ENCODE results near the gene RAB8A. TPM values are rescaled to one million over a fixed set of nuclear protein-coding genes. Genes with fewer than 3 reads are reported as not detected.

RAB8A gene
- total RNA-seq, 5 donors from 2014 or later (not counting 1 experiment from before 2014, with no cell fraction given) = 67.0 to 84.5 (median 71.7) TPM

DNA sequence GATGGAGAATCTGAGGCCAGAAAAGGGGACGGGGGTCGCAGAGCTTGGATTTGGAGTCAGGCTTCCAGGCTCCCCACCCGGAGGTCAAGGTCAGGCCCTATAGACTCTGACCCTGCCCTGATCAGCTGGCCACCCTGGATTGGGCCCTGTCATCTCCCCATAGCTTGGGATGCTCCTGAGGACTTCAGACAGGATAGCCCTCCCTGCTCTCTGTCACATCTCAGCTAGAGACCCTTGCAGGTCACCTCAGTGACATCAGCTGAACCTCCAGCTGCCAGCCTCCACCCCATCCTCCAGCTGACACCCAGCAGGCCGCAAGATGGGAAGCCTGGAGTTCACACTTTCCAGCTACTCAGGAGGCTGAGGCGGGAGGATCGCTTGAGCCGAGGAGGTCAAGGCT is 38.2 kb upstream of the RAB8A start:
- Histone ChIP-seq H3K27ac (ENCODE audit: low read length) (peak overlapping the region; percentile 51), H3K4me1 (ENCODE audit: control insufficient read depth in 1 of 2, extremely low read depth in 1 of 2, insufficient read depth in 2 of 2, low read length in 2 of 2) (peaks cover 38 to 73% of the 10 kb centered on the region in 2 experiments), H3K36me3 (ENCODE audit: control insufficient read depth in 2 of 2, extremely low read depth in 1 of 2, insufficient read depth in 1 of 2, low read length in 1 of 2) (no peaks in the 10 kb centered on the region), H3K9me3 (no peaks in the 10 kb centered on the region), H3K4me3 (ENCODE audit: control insufficient read depth in 1 of 2, extremely low read depth in 1 of 2, low read length in 1 of 2) (no peak overlapping the region), H3K27me3 (replicated peaks in 1 of 2; ENCODE audit: control insufficient read depth in 2 of 2, extremely low read depth in 1 of 2, insufficient read depth in 2 of 2, low read length in 1 of 2) (no peaks in the 10 kb centered on the region)
- peak overlapping the region; percentile 93 to 95 for H3K27ac Mint-ChIP-seq
- H3K4me1 Mint-ChIP-seq = peaks cover 49 to 54% (median 54%) of the 10 kb centered on the region in 3 donors
- 88% methylated on average over 3 of the region's 7 CpGs for WGBS (ENCODE audit: insufficient coverage)
- no peak for DNase-seq
- CTCF ChIA-PET = interaction anchor here in 1 of 2 donors (1.0 to 1.4 kb wide), 2 partner anchors 11 to 12 kb away, joined by 6 to 9 read pairs; no protein-coding TSS in a partner anchor
- no peaks in the 10 kb centered on the region for H3K36me3 Mint-ChIP-seq
- POLR2A ChIA-PET = no interaction called here
- H3K27me3 Mint-ChIP-seq = no peaks in the 10 kb centered on the region
- peak overlapping the region in 1 of 3 donors; percentile 95 for H3K4me3 Mint-ChIP-seq
- ATAC-seq (replicated peaks in 1 of 4) = no peak
- no peaks in the 10 kb centered on the region for H3K9me3 Mint-ChIP-seq

GRCh38 chr19:16073988-16074387 is 37.7 kb upstream of the RAB8A start:
- ChIA-PET POLR2A (no interaction called here), CTCF (interaction anchor here (0.6 to 1.4 kb wide), 3 partner anchors 11 to 288 kb away, joined by 6 to 10 read pairs (median 9); no protein-coding TSS in a partner anchor)
- ATAC-seq (replicated peaks in 1 of 4) (peak in 1 of 4 experiments; percentile 18), DNase-seq (peak in 19 of 35 experiments; percentile 20 to 65 (median 36))
- peak overlapping the region; percentile 17 to 95 (median 28) for H3K4me3 Mint-ChIP-seq
- Histone ChIP-seq H3K27me3 (replicated peaks in 1 of 2; ENCODE audit: control insufficient read depth in 2 of 2, extremely low read depth in 1 of 2, insufficient read depth in 2 of 2, low read length in 1 of 2) (no peaks in the 10 kb centered on the region), H3K36me3 (ENCODE audit: control insufficient read depth in 2 of 2, extremely low read depth in 1 of 2, insufficient read depth in 1 of 2, low read length in 1 of 2) (no peaks in the 10 kb centered on the region), H3K9me3 (no peaks in the 10 kb centered on the region), H3K27ac (ENCODE audit: low read length) (peak overlapping the region; percentile 51), H3K4me1 (ENCODE audit: control insufficient read depth in 1 of 2, extremely low read depth in 1 of 2, insufficient read depth in 2 of 2, low read length in 2 of 2) (peaks cover 39 to 76% of the 10 kb centered on the region in 2 experiments), H3K4me3 (ENCODE audit: control insufficient read depth in 1 of 2, extremely low read depth in 1 of 2, low read length in 1 of 2) (no peak overlapping the region)
- WGBS (ENCODE audit: insufficient coverage) = 89% methylated on average over 1 of the region's 3 CpGs
- no peaks in the 10 kb centered on the region for H3K9me3 Mint-ChIP-seq
- no peaks in the 10 kb centered on the region for H3K36me3 Mint-ChIP-seq
- H3K27ac Mint-ChIP-seq = peak overlapping the region; percentile 93 to 95
- H3K4me1 Mint-ChIP-seq = peaks cover 54 to 59% (median 57%) of the 10 kb centered on the region in 3 donors
- no peaks in the 10 kb centered on the region for H3K27me3 Mint-ChIP-seq

- Mint-ChIP-seq H3K4me1 (peaks cover 62 to 67% (median 65%) of the 10 kb centered on the region in 3 donors), H3K27ac (peak overlapping the region; percentile 93 to 95), H3K36me3 (no peaks in the 10 kb centered on the region), H3K9me3 (no peaks in the 10 kb centered on the region), H3K4me3 (peak overlapping the region; percentile 75 to 95 (median 86)), H3K27me3 (no peaks in the 10 kb centered on the region)
- H3K9me3 ChIP-seq = no peaks in the 10 kb centered on the region
- no peaks in the 10 kb centered on the region for H3K36me3 ChIP-seq (ENCODE audit: control insufficient read depth in 2 of 2, extremely low read depth in 1 of 2, insufficient read depth in 1 of 2, low read length in 1 of 2)
- peak overlapping the region; percentile 93 for H3K27ac ChIP-seq (ENCODE audit: low read length)
- DNase-seq (no peak), ATAC-seq (replicated peaks in 1 of 4) (no peak)
- WGBS (ENCODE audit: insufficient coverage) = 91% methylated on average over 10 of the region's 10 CpGs
- POLR2A ChIA-PET = interaction anchor here in 1 of 2 donors (0.6 to 0.7 kb wide), 2 partner anchors 10 to 69 kb away, joined by 3 read pairs; no protein-coding TSS in a partner anchor
- no peaks in the 10 kb centered on the region for H3K27me3 ChIP-seq (replicated peaks in 1 of 2; ENCODE audit: control insufficient read depth in 2 of 2, extremely low read depth in 1 of 2, insufficient read depth in 2 of 2, low read length in 1 of 2)
- CTCF ChIA-PET = interaction anchor here (0.6 to 1.4 kb wide), 3 partner anchors 10 to 287 kb away, joined by 6 to 10 read pairs (median 9); no protein-coding TSS in a partner anchor
- peaks cover 41 to 79% of the 10 kb centered on the region in 2 experiments for H3K4me1 ChIP-seq (ENCODE audit: control insufficient read depth in 1 of 2, extremely low read depth in 1 of 2, insufficient read depth in 2 of 2, low read length in 2 of 2)
- H3K4me3 ChIP-seq (ENCODE audit: control insufficient read depth in 1 of 2, extremely low read depth in 1 of 2, low read length in 1 of 2) = no peak overlapping the region
Observed at GRCh38 chr19:16074488-16075365, 37.0 kb upstream of the RAB8A start.

GRCh38 chr19:16075430-16076153 is 36.1 kb upstream of the RAB8A start:
- Mint-ChIP-seq H3K27me3 (no peaks in the 10 kb centered on the region), H3K4me3 (peak overlapping the region; percentile 75 to 95 (median 86)), H3K36me3 (no peaks in the 10 kb centered on the region), H3K27ac (peak overlapping the region; percentile 93 to 95), H3K4me1 (peaks cover 70 to 75% (median 73%) of the 10 kb centered on the region in 3 donors), H3K9me3 (no peaks in the 10 kb centered on the region)
- H3K9me3 ChIP-seq = no peaks in the 10 kb centered on the region
- peaks cover 40 to 79% of the 10 kb centered on the region in 2 experiments for H3K4me1 ChIP-seq (ENCODE audit: control insufficient read depth in 1 of 2, extremely low read depth in 1 of 2, insufficient read depth in 2 of 2, low read length in 2 of 2)
- 37% methylated on average over 16 of the region's 21 CpGs for WGBS (ENCODE audit: insufficient coverage)
- ChIA-PET POLR2A (no interaction called here), CTCF (interaction anchor here in 1 of 2 donors (0.7 to 1.1 kb wide), 4 partner anchors 9 to 1000 kb away, joined by 3 to 6 read pairs (median 3); partner anchors contain the start of gene HAUS8)
- H3K4me3 ChIP-seq (ENCODE audit: control insufficient read depth in 1 of 2, extremely low read depth in 1 of 2, low read length in 1 of 2) = peak overlapping the region; percentile 72 to 74
- peaks cover 0 to 3% of the 10 kb centered on the region in 2 donors for H3K36me3 ChIP-seq (ENCODE audit: control insufficient read depth in 2 of 2, extremely low read depth in 1 of 2, insufficient read depth in 1 of 2, low read length in 1 of 2)
- no peak for DNase-seq
- ATAC-seq (replicated peaks in 1 of 4) = no peak
- no peaks in the 10 kb centered on the region for H3K27me3 ChIP-seq (replicated peaks in 1 of 2; ENCODE audit: control insufficient read depth in 2 of 2, extremely low read depth in 1 of 2, insufficient read depth in 2 of 2, low read length in 1 of 2)
- peak overlapping the region; percentile 93 for H3K27ac ChIP-seq (ENCODE audit: low read length)

GRCh38 chr19:16076154-16076957 is 35.3 kb upstream of the RAB8A start, which contains the start of gene TPM4:
TPM4 (plus strand) TSS chr19:16076495; CDS start chr19:16076566, 71 bp downstream.
- Mint-ChIP-seq H3K36me3 (peaks cover 3% of the 10 kb centered on the region), H3K27ac (peak within 1 kb of the TSS; percentile 95 to 99), H3K4me1 (peaks cover 74 to 79% (median 79%) of the 10 kb centered on the region in 3 donors), H3K4me3 (peak within 1 kb of the TSS; percentile 75 to 95 (median 86)), H3K27me3 (no peaks in the 10 kb centered on the region), H3K9me3 (no peaks in the 10 kb centered on the region)
- Histone ChIP-seq H3K9me3 (no peaks in the 10 kb centered on the region), H3K27me3 (replicated peaks in 1 of 2; ENCODE audit: control insufficient read depth in 2 of 2, extremely low read depth in 1 of 2, insufficient read depth in 2 of 2, low read length in 1 of 2) (no peaks in the 10 kb centered on the region), H3K36me3 (ENCODE audit: control insufficient read depth in 2 of 2, extremely low read depth in 1 of 2, insufficient read depth in 1 of 2, low read length in 1 of 2) (peaks cover 4 to 7% of the 10 kb centered on the region in 2 donors), H3K27ac (ENCODE audit: low read length) (peak within 1 kb of the TSS; percentile 93), H3K4me1 (ENCODE audit: control insufficient read depth in 1 of 2, extremely low read depth in 1 of 2, insufficient read depth in 2 of 2, low read length in 2 of 2) (peaks cover 38 to 79% of the 10 kb centered on the region in 2 experiments), H3K4me3 (ENCODE audit: control insufficient read depth in 1 of 2, extremely low read depth in 1 of 2, low read length in 1 of 2) (peak within 1 kb of the TSS; percentile 74 to 96)
- ChIA-PET CTCF (interaction anchor here in 1 of 2 donors (0.7 to 1.1 kb wide), 4 partner anchors 10 to 999 kb away, joined by 3 to 6 read pairs (median 3); partner anchors contain the start of gene HAUS8), POLR2A (interaction anchor here in 1 of 2 donors (0.6 kb wide), 1 partner anchor 697 kb away, joined by 3 read pairs; no protein-coding TSS in a partner anchor)
- DNase-seq (peak; percentile 40 to 89 (median 62)), ATAC-seq (replicated peaks in 1 of 4) (peak; percentile 29 to 54 (median 40))
- WGBS (ENCODE audit: insufficient coverage) = under 1% methylated on average over 88 of the region's 101 CpGs

Measured in T-cell (primary cell).